ENCODE data around the gene HSF2BP.

HSF2BP gene

GRCh38 chr21:43572446-43572845 lies 86.8 kb downstream of the HSF2BP start:
- TF ChIP-seq, protein P1, sequence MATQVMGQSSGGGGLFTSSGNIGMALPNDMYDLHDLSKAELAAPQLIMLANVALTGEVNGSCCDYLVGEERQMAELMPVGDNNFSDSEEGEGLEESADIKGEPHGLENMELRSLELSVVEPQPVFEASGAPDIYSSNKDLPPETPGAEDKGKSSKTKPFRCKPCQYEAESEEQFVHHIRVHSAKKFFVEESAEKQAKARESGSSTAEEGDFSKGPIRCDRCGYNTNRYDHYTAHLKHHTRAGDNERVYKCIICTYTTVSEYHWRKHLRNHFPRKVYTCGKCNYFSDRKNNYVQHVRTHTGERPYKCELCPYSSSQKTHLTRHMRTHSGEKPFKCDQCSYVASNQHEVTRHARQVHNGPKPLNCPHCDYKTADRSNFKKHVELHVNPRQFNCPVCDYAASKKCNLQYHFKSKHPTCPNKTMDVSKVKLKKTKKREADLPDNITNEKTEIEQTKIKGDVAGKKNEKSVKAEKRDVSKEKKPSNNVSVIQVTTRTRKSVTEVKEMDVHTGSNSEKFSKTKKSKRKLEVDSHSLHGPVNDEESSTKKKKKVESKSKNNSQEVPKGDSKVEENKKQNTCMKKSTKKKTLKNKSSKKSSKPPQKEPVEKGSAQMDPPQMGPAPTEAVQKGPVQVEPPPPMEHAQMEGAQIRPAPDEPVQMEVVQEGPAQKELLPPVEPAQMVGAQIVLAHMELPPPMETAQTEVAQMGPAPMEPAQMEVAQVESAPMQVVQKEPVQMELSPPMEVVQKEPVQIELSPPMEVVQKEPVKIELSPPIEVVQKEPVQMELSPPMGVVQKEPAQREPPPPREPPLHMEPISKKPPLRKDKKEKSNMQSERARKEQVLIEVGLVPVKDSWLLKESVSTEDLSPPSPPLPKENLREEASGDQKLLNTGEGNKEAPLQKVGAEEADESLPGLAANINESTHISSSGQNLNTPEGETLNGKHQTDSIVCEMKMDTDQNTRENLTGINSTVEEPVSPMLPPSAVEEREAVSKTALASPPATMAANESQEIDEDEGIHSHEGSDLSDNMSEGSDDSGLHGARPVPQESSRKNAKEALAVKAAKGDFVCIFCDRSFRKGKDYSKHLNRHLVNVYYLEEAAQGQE (IDR thresholded peaks at IDR 0.05; ENCODE audit: low read depth): no peak
- TF ChIP-seq TCF12 (IDR thresholded peaks at IDR 0.05; ENCODE audit: low read depth) (no peak), FOXM1 (IDR thresholded peaks at IDR 0.05; ENCODE audit: borderline replicate concordance, low read depth) (no peak), EGR1 (IDR thresholded peaks at IDR 0.05) (no peak), CREB1 (IDR thresholded peaks at IDR 0.05; ENCODE audit: low read depth) (no peak), RAD21 (IDR thresholded peaks at IDR 0.05; ENCODE audit: low read depth) (no peak), YY1 (IDR thresholded peaks at IDR 0.05; ENCODE audit: low read depth) (no peak), TAF1 (IDR thresholded peaks at IDR 0.05; ENCODE audit: low read depth) (no peak), EP300 (IDR thresholded peaks at IDR 0.05; ENCODE audit: borderline replicate concordance) (no peak), NFIC (IDR thresholded peaks at IDR 0.05) (no peak)

DNA sequence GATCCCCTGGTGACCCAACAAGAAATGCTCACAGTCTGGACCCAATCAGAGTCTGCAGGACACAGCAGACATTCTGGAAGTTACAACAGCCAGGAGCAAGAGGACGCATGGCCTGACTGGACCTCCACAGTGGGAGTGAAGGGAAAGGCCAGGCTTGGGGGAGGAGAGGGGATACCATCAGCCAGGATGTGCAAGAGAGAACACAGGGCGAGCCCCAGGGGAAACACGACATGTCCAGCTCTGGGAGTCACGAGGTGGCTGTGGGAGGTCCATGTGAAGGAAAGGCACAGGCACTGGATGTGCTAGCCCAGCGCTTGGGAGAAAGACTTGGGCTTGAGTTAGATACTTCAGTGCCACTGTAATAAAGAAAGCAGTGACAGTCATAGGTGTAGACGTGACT lies 87.3 kb downstream of the HSF2BP start:
- TF ChIP-seq CREB1 (IDR thresholded peaks at IDR 0.05; ENCODE audit: low read depth) (no peak), USF1 (IDR thresholded peaks at IDR 0.05) (no peak), EP300 (IDR thresholded peaks at IDR 0.05; ENCODE audit: borderline replicate concordance) (no peak), CEBPB (IDR thresholded peaks at IDR 0.05) (no peak)
- TF ChIP-seq, protein P1 (IDR thresholded peaks at IDR 0.05; ENCODE audit: low read depth): no peak

Data from Ishikawa (cell line).